GM18907 (cell line): ENCODE measurements around the gene MYO3B.

ENCODE experiments used
- ATAC-seq: cut with Tn5 transposase; IDR thresholded peaks from one replicate; pipeline ENCODE4 v1.9.1; 2021; ENCODE audit warnings: mild to moderate bottlenecking, moderate library complexity; ENCODE audit not compliant: unreplicated experiment

Gene MYO3B

GRCh38 chr2:170159060-170159459 lies 18.9 kb upstream of the MYO3B start:
- ATAC-seq, result no peak

- no peak for ATAC-seq
Observed at GRCh38 chr2:170161516-170162270, 16.3 kb upstream of the MYO3B start.

GRCh38 chr2:170162271-170162632 lies 15.7 kb upstream of the MYO3B start:
- no peak for ATAC-seq

- ATAC-seq, result no peak
Observed at GRCh38 chr2:170163411-170164065, 14.4 kb upstream of the MYO3B start.

- ATAC-seq, result no peak
Observed at GRCh38 chr2:170165129-170165528, 12.8 kb upstream of the MYO3B start.

GRCh38 chr2:170166735-170167134 lies 11.2 kb upstream of the MYO3B start:
- ATAC-seq, result no peak

- ATAC-seq, result no peak
Observed at GRCh38 chr2:170170281-170171040, 7.5 kb upstream of the MYO3B start.

- no peak for ATAC-seq
Observed at GRCh38 chr2:170176212-170176611, 1.7 kb upstream of the MYO3B start.

GRCh38 chr2:170180031-170180566 lies 2.2 kb downstream of the MYO3B start:
- ATAC-seq, result peak; percentile 69

GRCh38 chr2:170181602-170182001 lies 3.7 kb downstream of the MYO3B start:
- ATAC-seq, result no peak

- no peak for ATAC-seq
Observed at GRCh38 chr2:170185319-170185718, 7.4 kb downstream of the MYO3B start.

GRCh38 chr2:170189757-170190156 lies 11.8 kb downstream of the MYO3B start:
- no peak for ATAC-seq

- ATAC-seq, result no peak
Observed at GRCh38 chr2:170190172-170190571, 12.2 kb downstream of the MYO3B start.

- ATAC-seq, result no peak
Observed at GRCh38 chr2:170191166-170191866, 13.4 kb downstream of the MYO3B start.

- ATAC-seq, result no peak
Observed at GRCh38 chr2:170196963-170197362, 19.0 kb downstream of the MYO3B start.

- no peak for ATAC-seq
Observed at GRCh38 chr2:170201275-170201674, 23.3 kb downstream of the MYO3B start.

- ATAC-seq, result no peak
Observed at GRCh38 chr2:170201734-170202393, 23.9 kb downstream of the MYO3B start.

- ATAC-seq, result no peak
Observed at GRCh38 chr2:170202437-170202836, 24.5 kb downstream of the MYO3B start.

GRCh38 chr2:170204298-170204951 lies 26.5 kb downstream of the MYO3B start:
- ATAC-seq, result no peak

GRCh38 chr2:170206246-170206645 lies 28.3 kb downstream of the MYO3B start:
- ATAC-seq, result no peak
